ENCODE measurements around the gene ADA. TPM values are rescaled to one million over a fixed set of nuclear protein-coding genes. Genes with fewer than 3 reads are reported as not detected.

ADA gene
- total RNA-seq, 1 donor from 2014 or later, result 2.4 TPM

DNA sequence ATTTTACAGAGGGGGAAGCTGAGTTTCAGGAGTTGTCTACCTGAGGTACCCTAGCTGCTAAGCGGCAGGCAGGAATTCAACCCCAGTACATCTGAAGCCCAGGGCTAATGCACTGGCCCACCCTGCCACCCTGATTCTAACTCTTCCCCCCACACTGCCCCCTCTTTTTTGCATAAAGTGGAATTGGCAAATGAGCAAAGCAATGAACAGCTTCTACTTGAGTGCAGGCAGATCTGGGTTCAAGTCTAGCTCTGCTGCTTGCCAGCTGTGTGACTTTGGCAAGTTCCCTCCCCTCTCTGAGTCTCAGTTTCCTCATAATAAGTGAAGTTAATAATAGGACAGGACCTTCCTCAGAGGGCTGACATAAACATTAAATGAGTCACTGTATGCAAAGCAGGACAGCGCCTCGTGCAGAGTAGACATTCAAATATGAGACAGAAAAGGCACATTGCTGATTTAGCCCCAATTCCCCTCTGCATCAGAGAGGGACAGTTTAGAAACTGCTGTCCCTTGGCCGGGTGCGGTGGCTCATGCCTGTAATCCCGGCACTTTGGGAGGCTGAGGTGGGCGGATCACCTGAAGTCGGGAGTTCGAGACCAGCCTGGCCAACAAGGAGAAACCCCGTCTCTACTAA lies 4.7 kb downstream of the ADA start:
- FAIRE-seq, result no peak
- DNase-seq (ENCODE audit: low spot score in 2 of 2), result no peak

DNA sequence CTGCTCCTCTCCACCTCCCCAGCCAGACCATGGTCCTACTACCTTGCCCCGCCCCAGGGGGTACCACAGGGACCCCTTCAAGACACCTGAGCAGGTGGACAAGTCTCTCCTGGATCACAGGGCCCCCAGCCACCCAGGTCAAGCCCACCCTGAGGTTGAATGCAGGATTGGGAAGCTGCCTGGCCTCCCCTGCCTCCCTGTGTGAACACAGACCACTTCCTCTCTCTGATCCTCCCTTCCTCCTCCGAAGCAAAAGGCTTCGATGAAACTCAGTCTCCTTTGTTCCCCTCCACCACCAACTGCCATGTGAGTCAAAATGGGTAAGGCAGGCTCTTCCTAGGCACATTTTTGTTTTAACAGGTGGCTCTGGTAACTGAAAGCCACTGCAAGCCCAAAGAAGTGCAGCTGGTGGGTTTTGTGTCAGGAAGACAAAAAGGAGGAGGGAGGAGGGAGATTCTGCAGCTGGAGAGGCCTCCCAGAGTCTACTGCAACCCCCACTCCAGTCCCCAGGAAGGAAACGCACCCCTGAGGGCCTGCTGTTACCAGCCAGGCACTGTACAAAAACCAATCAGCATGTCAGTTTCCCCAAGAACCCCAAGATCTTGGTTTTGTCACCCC lies 5.4 kb downstream of the ADA start:
- no peak for DNase-seq (ENCODE audit: low spot score in 2 of 2)
- FAIRE-seq, result no peak

DNA sequence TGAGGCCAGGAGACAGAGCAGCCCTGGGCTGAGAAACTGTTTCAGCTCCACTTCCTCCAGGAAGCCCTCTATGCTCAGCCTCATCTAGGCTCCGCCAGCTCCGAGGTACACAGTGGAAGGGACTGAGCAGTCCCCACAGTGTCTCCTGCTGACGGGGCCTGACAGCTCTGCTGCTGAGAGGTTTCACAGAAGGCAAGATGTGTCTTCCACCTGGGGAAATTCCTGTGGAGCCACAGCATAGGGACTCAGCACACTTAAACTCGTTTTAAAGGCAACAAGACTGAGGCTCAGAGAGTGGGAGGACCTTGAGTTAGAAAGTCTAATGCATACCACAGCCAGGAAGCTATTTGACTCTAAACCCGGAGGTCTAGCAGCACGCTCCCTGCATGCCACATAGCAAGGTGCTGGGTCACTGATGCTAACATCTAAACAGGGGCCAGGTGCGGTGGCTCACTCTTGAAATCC lies 6.8 kb downstream of the ADA start:
- no peak for FAIRE-seq
- no peak for DNase-seq (ENCODE audit: low spot score in 2 of 2)

DNA sequence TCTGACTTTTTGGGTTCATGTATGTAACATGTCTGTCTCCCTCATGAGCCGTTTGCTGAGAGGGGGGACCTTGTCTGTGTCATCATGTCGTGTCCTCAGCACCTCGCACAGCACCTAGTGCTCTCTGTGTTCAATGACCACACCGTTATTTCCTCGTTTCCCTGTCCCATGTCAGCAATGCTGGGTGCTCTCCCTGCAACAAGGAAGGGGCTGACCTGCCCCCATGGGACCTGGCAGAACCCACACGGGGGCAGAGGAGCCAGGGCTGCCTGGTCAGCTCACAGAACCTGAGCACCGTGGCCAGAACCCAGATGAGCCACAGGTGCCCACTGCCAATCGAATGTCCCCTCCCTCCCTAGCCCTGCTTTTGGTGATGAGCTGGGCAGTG lies 7.3 kb downstream of the ADA start:
- no peak for FAIRE-seq

DNA sequence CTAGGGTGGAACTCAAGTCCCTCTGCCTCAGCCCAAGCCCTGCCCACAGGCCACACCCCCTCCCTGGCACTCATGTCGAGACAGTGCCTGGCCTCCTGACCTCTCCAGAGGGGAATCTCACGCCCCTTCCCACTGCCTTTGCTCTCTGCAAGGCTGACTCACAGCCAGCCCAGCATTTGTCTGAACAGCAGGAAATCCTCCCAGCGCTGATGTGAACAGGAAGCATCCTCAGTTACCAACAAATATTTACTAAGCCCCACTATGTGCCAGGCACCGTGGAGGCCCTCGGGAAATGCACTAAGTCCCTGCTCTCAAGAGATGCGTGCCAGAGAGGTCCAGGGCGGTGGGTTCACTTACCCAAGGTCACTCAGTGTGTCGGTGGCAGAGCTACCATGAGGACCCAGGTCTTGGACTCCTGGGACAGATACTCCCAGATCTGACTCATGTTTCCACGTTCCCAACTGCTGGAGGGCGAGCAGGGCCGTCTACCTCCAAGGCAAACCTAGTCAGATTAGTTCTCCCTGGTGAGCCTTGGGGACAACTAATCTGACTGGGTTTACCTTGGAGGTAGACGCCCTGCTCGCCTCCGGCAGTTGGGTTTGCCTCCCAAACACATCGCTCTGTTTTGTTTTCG lies 7.8 kb downstream of the ADA start:
- no peak for FAIRE-seq
- DNase-seq (ENCODE audit: low spot score in 2 of 2), result no peak

More for the DNA sequence above, 7.3 kb downstream of the ADA start:
- no peak for DNase-seq (ENCODE audit: low spot score in 2 of 2)

DNA sequence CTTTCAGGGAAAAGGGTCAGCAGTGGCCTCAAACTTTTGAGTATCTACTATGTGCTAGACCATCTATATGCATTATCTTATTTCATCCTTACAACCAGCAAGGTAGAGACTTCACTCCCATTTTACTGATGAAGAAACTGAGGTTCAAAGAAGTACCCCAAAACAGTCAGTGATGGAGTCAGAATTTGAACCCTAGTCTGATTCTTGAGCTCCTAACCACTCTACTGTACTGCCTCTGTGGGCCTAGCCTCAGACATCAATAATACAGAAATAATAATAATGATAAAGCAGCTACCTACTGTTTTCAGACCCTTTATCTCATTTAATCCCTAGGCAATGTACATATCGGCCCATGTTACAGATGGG lies 8.4 kb downstream of the ADA start:
- DNase-seq (ENCODE audit: low spot score in 2 of 2), result no peak
- FAIRE-seq, result no peak

DNA sequence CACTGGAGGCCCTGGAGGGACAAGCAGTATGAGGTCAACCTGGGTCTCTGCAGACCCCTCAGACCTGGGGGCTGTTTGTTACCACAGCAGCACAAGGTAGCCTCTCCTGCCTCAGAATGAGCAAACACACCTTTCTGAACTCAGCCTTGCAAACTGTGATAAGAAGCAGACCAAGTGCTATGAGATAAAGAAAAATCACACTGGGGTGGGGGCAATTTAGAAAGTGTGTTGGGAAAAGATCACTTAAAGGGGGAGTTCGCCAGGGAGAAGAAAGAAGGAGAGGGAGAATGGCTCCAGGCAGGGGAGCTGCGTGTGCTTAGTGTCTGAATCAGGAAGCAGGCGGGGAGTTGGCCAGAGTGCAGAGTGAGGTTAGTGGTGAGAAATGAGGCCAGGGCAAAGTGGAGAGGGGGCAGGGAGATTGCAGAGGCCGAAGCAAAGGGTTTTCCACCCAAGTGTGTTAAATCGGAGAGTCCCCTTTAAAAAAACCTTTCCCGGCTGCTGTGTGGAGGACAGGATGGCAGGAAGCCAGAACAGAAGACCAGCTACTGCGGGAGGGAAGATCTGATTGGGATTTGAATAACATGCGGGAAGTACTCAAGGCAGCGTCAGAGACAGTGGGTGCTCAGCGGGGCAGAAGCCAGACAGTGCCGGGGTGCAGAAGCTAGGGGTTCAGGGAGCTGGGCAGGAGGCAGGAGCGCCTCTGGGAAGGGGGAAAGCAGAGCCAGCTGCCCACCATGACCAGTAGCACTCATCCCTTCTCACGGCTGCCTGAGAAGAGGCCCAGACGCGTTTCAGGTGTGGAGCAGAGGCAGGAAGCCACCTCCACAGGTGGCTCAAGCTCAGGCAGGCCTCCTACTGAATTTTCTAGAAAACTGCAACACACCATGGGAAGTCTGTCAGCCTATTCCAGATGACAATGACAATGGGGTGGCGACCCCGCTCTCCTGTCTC lies 9.0 kb downstream of the ADA start:
- FAIRE-seq, result no peak
- peak in 1 of 2 donors; percentile 68 for DNase-seq (ENCODE audit: low spot score in 2 of 2)

DNA sequence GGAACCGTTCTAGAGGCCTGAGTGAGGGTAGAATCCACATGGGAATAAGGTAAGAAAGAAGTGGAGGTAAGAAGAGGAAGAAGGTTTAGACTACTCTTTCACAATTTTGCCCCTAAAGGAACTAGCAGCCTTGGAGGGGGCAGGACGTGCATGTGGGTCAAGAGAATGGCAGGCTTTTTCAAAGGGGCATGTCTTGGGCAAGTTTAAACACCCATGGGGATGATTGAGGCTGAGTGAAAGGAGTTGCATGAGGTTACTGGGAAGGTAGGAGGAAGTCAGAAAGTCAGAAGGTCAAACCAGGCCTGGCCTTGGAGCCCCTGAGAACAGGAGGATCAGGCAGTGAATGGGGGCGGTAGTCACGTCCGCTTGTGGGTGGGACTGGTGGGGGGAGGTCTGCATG lies 10.2 kb downstream of the ADA start:
- DNase-seq (ENCODE audit: low spot score in 2 of 2) (no peak), FAIRE-seq (no peak)

DNA sequence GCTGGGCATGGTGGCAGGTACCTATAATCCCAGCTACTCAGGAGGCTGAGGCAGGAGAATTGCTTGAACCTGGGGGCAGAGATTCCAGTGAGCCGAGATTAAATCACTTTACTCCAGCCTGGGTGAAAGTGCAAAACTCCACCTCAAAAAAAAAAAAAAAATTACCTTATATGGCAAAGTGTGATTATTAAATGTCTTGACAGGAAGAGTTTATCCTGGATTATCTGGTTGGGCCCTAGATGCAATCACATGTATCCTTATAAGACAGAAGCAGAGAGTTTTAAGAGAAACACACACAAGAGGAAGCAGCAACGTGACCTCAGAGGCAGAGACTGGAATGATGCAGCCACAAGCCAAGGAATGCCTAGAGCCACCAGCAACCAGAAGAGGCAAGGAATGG lies 11.0 kb downstream of the ADA start:
- DNase-seq (ENCODE audit: low spot score in 2 of 2), result no peak
- no peak for FAIRE-seq

DNA sequence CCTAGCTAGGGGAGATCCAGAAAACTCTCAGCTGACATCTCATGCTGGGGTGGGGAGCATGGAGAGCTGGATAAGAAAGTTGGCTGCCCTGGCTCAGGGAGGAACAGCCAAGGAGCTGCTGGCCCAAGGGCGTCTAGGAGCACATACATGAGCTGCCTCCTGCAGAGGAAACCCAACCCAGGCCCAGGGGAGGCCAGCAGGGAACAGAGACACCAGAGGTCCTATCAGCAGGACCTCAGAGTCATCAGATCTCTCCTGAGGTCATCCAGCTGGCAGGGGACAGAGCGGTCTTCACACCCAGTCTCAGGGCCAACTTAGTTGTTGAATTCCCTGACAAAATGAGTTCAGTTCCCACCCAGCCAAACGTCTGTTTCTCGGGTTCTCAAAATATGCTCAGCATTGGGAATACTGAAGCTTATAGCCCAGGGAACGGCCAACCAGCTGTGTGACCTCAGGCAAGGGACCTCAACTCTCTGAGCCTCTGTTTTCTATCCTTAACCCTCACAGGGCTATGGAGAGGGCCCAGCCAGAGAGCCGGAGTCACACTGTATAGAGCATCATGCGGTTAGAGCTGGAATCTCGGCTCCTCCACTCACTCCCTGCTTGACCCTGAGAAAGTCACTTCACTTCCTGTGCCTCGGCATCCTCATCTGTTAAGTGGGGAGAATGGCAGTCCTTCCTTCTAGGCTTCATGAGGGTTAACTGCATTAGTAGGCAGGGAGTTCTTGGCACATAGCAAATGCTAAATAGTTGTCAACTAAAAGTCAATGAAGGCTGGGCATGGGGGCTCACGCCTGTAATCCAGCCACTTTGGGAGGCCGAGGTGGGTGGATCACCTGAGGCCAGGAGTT lies 13.8 kb downstream of the ADA start:
- no peak for FAIRE-seq
- DNase-seq (ENCODE audit: low spot score in 2 of 2), result no peak

DNA sequence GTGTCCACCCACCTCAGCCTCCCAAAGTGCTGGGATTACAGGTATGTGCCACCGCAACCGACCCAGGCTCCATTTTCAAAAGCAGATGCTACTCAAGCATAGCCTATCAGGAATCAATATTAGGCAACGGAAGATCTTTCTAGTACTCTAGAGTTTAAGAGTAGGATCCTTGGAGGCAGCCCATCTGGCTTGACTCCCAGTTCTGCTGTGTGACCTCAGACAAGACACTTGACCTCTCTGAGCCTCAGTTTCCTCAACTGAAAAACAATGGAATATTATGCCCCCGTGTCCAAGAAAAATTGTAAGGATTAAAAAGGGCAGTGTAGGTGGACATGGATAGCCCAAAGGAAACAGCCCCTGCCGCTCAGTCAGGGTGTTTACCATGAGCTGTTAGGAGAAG lies 14.5 kb downstream of the ADA start:
- DNase-seq (ENCODE audit: low spot score in 2 of 2), result no peak
- no peak for FAIRE-seq

DNA sequence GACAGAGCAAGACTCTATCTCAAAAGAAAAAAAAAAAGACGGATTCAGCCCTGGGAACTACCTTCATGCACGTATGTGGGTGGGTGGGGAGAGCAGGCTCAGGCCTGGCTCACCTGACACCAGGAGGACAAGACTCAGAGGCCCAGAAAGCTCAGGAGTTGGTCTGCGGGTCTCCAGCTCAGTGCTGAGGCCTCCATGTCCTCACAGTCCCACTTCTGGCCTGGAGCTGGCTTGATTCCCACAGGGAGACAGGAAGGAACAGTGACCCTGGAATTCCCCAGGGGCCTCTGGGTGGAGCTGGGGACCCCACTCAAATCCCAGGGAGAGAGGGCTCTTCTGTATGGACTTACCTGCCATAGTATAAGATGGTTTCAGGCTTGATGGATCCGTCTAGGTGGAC lies 15.6 kb downstream of the ADA start:
- DNase-seq (ENCODE audit: low spot score in 2 of 2) (no peak), FAIRE-seq (no peak)

DNA sequence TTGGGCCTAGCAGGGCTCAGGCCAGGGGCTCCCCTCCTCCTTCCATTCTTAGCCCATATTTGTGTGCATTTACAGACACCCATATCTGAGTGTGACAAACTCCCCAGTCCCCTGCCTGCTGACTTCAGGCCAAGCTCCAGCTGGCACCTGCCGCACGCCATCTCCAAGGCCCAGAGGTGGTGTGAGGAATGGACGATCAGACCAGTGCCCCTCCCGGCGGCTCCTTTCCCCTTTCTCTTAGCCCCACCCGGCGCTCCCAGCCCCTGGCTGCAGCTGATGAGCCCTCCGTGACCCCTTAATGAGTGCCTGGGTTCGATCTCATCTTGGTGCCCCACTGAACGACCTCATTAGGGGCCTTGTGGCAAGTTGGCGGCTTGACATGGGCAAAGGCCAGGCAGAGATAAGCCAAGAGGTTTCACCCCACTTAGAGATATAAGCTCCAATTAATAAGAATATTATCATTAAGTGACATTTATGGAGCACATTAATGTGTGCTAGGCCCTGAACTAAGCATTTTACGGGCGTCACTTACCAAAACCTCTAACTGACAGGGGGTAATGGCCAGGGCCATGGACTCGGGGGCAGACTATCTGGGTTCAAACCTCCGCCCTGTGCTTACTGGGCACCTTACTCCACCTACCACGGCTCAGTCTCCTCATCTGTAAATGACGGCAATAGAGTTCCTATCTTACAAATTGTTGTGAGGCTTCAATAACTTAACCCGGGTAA lies 17.5 kb downstream of the ADA start:
- FAIRE-seq (no peak), DNase-seq (ENCODE audit: low spot score in 2 of 2) (no peak)

DNA sequence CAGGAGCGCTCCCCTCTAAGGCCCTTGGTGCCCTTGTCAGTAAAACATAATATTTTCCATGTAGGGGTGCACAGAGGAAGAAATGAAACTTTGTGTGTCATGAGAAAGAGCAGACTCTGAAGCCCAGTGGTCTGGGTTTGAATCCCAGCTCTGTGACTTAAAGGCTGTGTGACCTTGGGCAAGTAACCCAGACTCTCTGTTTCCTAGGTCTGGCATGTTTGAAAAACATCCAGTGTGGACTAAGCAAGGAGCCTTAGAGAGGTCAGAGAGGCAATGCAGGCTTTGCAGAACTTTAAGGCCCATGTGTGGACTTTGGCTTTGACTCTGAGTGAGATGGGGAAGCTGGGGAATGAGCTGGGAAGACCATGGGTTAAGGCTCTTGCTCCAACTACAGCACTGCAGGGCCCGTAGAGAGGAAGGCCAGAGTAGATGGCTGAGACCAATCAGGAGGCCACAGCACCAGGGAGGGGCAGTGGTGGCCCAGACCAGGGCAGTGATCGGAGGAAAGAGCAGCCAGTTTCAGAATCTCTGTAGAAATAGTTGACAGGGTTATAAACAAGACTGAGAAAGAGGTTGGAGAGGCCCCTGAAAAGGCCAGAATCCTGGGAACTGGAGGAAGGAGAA lies 18.2 kb downstream of the ADA start:
- FAIRE-seq (no peak), DNase-seq (ENCODE audit: low spot score in 2 of 2) (no peak)

DNA sequence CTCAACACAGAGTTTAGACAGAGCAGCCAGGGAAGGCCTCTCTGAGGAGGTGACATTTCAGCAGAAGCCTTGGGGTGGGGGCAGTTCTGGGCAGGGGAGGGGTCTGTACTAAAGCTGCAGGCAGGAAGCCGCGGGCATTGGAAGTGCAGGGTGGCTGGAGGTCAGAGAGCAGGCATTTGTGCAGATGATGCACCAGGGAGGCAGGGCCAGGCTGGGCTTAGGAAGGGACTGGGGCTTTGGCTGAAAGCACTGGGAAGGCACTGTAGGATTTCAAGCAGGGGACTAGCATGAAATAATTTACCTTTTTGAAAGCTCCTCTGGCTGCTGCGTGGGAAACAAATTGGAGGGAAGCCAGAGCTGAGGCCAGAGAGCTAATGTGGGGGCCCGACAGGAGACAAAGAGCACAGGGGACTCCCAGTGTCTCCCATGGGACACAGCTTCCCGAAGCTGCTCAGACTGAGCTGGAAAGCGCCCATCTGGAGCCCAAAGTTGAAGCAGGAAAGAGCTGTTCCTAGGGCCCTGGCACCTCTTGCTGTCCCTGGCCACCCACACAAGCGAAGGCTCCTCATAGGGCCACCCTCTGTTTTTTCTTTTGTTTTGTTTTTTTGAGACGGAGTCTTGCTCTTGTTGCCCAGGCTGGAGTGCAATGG lies 19.3 kb downstream of the ADA start:
- DNase-seq (ENCODE audit: low spot score in 2 of 2), result no peak
- FAIRE-seq, result no peak

DNA sequence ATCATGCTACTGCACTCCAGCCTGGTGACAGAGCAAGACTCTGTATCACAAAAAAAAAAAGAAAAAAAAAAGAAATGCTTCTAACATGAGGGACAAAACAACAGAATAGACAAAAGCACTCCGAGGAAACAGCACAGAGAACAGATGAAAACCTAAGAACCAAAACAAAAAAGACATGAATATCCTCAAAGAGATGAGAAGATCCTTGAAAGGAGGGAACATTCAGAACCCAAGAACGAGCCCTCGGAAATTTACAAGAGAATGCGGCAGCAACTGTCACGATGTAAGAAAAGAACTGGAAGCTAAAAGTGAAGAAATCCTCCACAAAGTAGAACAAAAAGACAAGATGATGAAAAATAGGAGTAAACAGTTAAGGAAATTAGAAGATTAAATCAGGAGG lies 21.2 kb downstream of the ADA start:
- FAIRE-seq (no peak), DNase-seq (ENCODE audit: low spot score in 2 of 2) (no peak)

DNA sequence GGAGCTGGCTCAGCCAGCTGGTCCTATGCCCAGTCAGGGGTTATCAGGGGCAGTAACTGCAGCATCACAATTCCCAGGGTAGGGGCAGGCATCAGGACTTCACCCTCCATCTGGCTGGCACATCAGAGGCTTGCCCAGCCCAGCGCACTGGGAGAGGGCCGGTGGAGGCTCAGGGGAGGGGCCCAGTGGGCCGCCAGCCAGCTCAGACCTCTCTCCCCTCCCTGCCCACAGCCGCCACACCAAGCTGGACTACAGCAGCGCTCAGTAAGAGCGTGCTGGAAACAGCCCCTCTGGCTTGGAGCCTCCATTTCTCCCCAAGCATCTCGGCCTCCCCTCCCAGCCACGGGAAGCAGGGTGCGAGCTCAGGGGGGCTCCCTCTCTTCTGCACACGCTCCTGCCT lies 22.0 kb downstream of the ADA start:
- DNase-seq (ENCODE audit: low spot score in 2 of 2) (no peak), FAIRE-seq (no peak)

DNA sequence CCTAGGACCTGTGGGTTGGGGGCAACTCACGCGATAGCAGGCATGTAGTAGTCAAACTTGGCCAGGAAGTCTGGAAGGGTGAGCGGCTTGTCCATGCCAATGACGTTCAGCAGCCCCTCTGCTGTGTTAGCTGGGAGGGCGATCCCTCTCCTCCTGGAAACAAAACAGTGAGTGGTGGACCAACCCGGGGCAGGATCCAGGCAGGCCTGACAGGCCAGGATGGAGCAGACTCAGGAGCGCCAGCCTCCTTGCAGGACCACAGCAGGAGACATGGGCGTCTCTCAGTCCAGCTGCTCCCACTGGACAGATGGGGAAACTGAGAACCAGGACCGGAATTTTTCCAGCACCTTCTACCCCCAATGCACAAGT lies 22.5 kb downstream of the ADA start:
- DNase-seq (ENCODE audit: low spot score in 2 of 2) (no peak), FAIRE-seq (no peak)
